Measurements from ENCODE around the gene ASTN2.

ASTN2 gene

GRCh38 chr9:116800885-116801284, 614.0 kb downstream of the ASTN2 start:
- no peak for DNase-seq (ENCODE audit: low read depth)

- no peak for DNase-seq (ENCODE audit: low read depth)
Measured at GRCh38 chr9:116800074-116800473, 614.8 kb downstream of the ASTN2 start.

GRCh38 chr9:116798521-116798920, 616.3 kb downstream of the ASTN2 start:
- no peak for DNase-seq (ENCODE audit: low read depth)

DNA sequence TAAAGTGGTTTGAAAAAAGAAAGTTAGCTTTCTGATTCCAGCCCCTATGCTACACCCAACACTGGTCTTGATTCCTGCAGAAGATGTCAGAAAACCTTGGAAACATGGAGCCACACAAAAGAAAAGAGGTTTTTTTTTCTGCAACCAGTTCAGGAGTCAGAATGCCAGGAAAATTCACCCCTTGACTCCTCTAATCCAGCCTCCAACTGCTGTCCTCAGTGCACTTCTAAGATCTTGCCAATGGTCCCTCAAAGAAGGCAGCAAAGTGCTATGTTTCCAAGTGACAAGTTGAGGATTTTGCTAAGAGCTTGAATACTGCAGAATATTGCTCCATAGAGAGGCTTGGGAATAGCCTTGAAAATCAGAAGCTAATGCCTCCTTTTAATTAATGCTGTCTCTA, 617.6 kb downstream of the ASTN2 start:
- DNase-seq (ENCODE audit: low read depth): no peak

DNA sequence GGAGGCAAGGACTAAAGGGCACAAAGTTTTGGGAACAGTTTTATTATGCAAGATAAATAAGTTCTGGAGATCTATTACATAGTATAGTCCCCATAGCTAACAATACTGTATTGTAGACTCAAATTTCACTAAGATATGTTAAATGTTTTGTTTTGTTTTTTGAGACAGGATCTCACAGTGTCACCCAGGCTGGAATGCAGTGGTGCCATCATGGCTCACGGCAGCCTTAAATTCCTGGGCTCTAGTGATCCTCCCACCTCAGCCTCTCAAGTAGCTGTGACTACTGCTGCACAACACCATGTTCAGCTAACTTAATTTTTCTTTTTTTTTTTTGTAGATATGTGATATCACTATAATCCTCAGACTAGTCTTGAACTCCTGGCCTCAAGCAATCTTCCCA, 618.2 kb downstream of the ASTN2 start:
- no peak for DNase-seq (ENCODE audit: low read depth)

DNA sequence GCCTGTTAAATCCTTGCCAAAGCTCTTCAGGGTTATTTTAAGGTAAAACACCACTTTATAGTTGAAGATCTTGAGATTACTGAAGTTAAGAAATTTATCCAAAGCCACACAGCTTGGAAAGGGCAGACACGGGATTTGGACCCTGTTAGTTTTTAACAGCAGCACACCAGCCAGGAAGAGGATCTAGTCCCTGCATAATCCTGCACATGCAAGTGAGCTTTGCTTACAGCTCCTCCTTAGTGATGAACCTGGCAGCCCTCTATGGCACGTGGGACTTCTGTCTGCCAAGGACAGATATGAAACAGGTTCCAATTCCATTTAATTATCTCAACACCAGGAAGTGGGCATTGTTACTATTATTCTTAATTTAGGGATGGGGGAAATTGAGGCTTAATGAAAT, 619.0 kb downstream of the ASTN2 start:
- no peak for DNase-seq (ENCODE audit: low read depth)

DNA sequence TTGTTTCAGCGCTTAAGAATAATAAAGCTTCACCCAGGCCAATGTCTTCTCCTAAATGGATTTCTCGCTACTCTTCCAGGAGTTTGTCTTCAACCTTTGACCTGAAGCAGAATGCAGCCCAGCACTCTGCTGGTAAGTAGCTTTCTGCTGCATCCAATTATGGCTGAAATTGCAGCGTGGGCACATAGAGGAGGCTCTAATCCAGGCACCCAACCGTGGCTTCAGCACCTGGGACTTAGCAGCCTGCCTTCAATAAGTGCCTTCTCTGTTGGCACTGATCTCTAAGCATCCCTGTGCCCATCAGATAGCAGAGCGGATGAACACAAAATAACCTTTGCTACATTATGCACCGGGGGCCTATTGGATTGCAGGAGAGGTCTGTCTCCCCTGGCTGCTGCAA, 622.6 kb downstream of the ASTN2 start:
- no peak for DNase-seq (ENCODE audit: low read depth)

- DNase-seq (ENCODE audit: low read depth): no peak
Measured at GRCh38 chr9:116791326-116791725, 623.5 kb downstream of the ASTN2 start.

GRCh38 chr9:116789081-116789480, 625.8 kb downstream of the ASTN2 start:
- DNase-seq (ENCODE audit: low read depth): no peak

- no peak for DNase-seq (ENCODE audit: low read depth)
Measured at GRCh38 chr9:116786737-116787136, 628.1 kb downstream of the ASTN2 start.

GRCh38 chr9:116777116-116777515, 637.7 kb downstream of the ASTN2 start:
- DNase-seq (ENCODE audit: low read depth): no peak

DNA sequence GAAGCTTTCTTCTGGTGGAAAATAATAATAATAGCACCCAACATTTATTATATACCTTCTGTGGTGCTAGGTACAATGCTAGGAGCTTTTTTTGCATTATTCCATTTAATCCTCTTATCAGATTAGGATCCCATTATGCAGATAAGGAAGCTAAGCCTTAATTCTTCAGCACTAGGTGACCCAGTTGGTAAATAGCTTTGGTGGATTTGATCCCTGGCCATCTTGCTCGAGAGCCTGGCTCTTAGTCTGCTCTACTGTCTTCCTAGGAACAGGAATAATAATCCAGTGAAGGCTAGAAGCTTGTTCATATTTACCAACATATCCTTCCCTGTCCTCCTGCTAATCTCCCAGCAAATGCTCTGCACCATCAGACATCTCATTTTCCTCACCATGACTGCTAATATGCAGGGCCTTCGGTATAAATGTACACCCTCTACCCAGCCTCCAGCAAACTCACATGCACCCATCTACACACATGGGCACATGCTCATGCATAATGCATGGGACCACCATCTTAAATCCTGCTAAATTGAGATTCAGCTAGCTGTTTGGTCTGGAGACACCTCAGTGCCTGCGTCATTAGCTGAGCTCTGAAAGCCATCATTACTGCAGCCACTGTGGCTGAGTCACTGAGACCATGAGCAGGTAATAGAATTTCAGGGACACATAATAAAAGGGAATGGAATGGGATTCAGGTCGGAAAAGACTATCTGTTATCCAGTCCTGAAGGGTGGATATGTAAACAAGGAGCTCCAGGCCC, 640.3 kb downstream of the ASTN2 start:
- no peak for DNase-seq (ENCODE audit: low read depth)

DNA sequence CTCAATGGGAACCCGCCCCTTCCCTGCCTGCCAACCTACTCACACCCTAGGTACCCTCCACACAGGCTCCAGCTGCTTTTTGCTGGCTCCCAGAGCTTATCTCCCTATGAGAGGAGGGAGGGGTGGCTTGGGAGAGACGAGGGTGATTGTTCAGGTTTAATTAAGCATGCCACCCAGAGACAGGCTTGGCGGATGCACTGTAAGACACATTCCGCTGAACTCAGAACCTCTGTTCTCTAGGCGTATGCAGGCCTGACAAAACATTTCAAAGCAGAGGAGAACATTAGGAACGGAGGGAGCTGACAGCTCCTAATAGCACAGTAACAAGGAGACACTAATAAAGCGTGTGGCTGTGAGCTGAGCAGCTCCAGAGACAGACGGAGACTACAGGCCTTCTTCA, 647.6 kb downstream of the ASTN2 start:
- no peak for DNase-seq (ENCODE audit: low read depth)

DNA sequence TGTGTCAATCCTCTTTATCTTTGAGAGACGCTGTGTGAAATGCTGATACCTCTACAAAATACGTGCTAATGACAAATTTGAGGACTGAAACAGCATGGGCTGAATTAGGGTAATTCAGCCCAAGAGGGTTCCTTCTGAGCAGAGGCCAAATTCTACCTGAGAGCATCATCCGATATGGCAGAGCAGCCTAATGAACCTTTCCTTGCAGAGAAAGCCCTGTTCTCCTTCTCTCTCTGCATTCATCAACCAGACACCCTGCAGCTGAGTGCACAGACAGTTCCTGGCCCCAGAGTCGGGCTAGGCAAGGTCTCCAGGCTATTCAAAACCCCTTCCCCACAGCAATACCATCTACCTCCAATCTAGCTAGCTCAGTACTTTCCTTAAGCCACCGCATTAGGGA, 649.8 kb downstream of the ASTN2 start:
- DNase-seq (ENCODE audit: low read depth): no peak

GRCh38 chr9:116763770-116764169, 651.1 kb downstream of the ASTN2 start:
- DNase-seq (ENCODE audit: low read depth): no peak

DNA sequence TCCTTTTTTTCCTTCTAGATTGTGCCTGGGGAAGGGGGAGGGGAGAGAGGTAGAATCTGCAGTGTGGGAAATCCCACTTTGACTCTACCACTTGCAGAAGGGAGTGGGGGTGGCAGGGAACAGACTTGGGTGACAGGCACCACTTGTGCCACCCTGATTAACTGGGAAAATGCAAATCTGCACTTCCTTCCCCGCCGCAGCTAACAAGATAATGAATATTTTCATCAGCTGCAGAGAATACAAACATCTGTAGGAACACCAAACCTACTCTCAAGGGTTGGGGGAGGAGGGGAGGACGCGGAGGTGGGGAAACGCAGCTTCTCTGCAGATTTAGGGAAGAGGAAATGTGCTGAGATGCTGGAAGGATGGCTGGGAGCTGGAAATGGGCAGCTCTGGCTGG, 654.2 kb downstream of the ASTN2 start:
- DNase-seq (ENCODE audit: low read depth): no peak

- DNase-seq (ENCODE audit: low read depth): no peak
Measured at GRCh38 chr9:116757030-116757429, 657.8 kb downstream of the ASTN2 start.

GRCh38 chr9:116753389-116753788, 661.5 kb downstream of the ASTN2 start:
- DNase-seq (ENCODE audit: low read depth): no peak

DNA sequence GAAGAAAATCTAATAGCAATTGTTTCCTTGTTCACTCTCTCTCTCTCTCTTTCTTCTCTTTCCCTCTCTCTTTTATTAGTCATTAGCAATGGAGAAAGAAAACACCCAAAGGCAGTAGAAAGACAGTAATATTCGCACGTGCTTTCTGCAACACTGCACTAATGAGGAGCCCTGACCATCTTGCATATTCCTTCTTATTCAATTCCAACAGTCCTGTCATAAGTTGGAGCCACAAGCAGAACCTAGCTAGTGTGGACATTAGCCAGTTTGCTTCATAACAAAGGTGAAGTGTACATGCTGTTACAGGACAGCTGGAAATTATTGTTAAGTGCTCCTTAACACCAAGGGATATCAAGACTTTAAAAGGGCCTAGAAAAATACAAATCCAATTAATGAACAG, 664.3 kb downstream of the ASTN2 start:
- no peak for DNase-seq (ENCODE audit: low read depth)

DNA sequence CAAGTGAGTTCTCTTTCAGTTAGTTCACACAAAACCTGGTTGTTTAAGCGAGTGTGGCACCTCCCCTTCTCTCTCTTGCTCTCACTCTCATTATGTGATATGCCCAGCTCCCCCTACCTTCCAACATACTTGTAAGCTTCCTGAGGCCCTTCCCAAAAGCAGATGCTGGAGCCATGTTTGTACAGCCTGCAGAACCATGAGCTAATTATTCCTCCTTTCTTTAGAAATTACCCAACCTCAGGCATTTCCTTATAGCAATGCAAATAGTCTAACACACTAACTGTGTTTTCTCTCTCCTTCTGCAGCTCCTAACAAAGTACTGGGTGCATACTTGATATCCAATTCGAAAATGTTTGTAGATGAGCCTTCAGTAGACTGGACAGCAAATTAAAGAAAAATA, 665.1 kb downstream of the ASTN2 start:
- no peak for DNase-seq (ENCODE audit: low read depth)

GRCh38 chr9:116749176-116749575, 665.7 kb downstream of the ASTN2 start:
- DNase-seq (ENCODE audit: low read depth): no peak

DNA sequence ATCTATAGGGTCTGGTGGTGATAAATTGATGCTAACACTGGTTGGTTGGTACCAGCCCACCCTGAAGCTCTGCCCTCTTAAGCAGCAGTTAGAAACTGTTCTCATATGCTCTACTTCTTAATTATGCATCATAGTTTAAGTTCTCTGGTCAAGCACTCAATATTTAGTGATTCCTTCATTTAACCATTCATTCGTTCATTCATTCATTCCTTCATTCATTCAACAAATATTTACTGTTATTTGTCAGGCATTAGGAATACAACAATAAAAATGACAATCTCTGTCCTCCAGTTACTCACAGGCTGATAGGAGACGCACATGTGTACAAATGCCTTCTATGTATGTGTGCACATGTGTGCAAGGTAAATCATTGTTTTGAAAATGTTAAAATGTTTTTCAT, 673.1 kb downstream of the ASTN2 start:
- no peak for DNase-seq (ENCODE audit: low read depth)

GRCh38 chr9:116741086-116741740, 673.6 kb downstream of the ASTN2 start:
- DNase-seq (ENCODE audit: low read depth): no peak

- DNase-seq (ENCODE audit: low read depth): peak; percentile 63
Measured at GRCh38 chr9:116737152-116737546, 677.7 kb downstream of the ASTN2 start.

Data from activated T-cell treated with anti-CD3 and anti-CD28 coated beads for 48 hours (primary cell).